Neural cell (in vitro differentiated cells): ENCODE measurements around the gene PLPPR5. TPM values are rescaled to one million over a fixed set of nuclear protein-coding genes. Genes with fewer than 3 reads are reported as not detected.

ENCODE experiments used
- H2AFZ ChIP-seq: fragments of 200-600, 300-800 bp; sonication (generic), shearing (Covaris generic); 2 replicates; pipeline ENCODE4 v1.6.0; 2014; ENCODE audit warnings: low read depth, mild to moderate bottlenecking, antibody characterized with exemption, low read length, moderate library complexity
- H3F3A ChIP-seq: fragments of 200-600 bp; shearing (Covaris generic); 2 replicates; pipeline ENCODE4 v1.6.1; 2016; ENCODE audit warnings: mild to moderate bottlenecking, moderate library complexity, mixed read lengths, antibody characterized with exemption, low read length; ENCODE audit not compliant: insufficient read depth, poor library complexity, severe bottlenecking
- H3K27ac ChIP-seq: fragments of 200-600, 300-800 bp; sonication (generic), shearing (Covaris generic); 2 replicates; pipeline ENCODE4 v1.5.1; 2014; ENCODE audit warnings: mild to moderate bottlenecking, low read length, moderate library complexity
- H3K27me3 ChIP-seq: fragments of 300-800, 200-600 bp; sonication (generic), shearing (Covaris generic); 2 replicates; pipeline ENCODE4 v1.6.0; 2014; ENCODE audit warnings: mild to moderate bottlenecking, low read depth, low read length, moderate library complexity; ENCODE audit not compliant: insufficient read depth
- H3K36me3 ChIP-seq: fragments of 300-800, 200-600 bp; sonication (generic), shearing (Covaris generic); 2 replicates; pipeline ENCODE4 v1.5.1; 2014; ENCODE audit warnings: mild to moderate bottlenecking, antibody characterized with exemption, low read length, moderate library complexity; ENCODE audit not compliant: insufficient read depth
- H3K4me2 ChIP-seq: fragments of 300-800, 200-600 bp; sonication (generic), shearing (Covaris generic); 2 replicates; pipeline ENCODE4 v1.6.0; 2014; ENCODE audit warnings: mild to moderate bottlenecking, low read length
- H3K4me3 ChIP-seq: fragments of 300-800, 200-600 bp; sonication (generic), shearing (Covaris generic); 2 replicates; pipeline ENCODE4 v1.5.1; 2014; ENCODE audit warnings: mild to moderate bottlenecking, low read length, moderate library complexity
- H3K79me2 ChIP-seq: fragments of 200-600 bp; shearing (Covaris generic); replicated peaks from 2 replicates; pipeline ENCODE4 v1.6.0; 2014; ENCODE audit warnings: mild to moderate bottlenecking, low read length, moderate library complexity; ENCODE audit not compliant: insufficient read depth
- H3K9ac ChIP-seq: fragments of 300-800, 200-600 bp; sonication (generic), shearing (Covaris generic); 2 replicates; pipeline ENCODE4 v1.6.1; 2016; ENCODE audit warnings: mild to moderate bottlenecking, low read length, mixed read lengths
- H3K9me2 ChIP-seq: fragments of 200-600 bp; shearing (Covaris generic); 2 replicates; pipeline ENCODE4 v1.6.1; 2016; ENCODE audit warnings: mild to moderate bottlenecking, low read length, mixed read lengths; ENCODE audit not compliant: insufficient read depth
- H3K9me3 ChIP-seq: fragments of 200-600, 300-800 bp; sonication (generic), shearing (Covaris generic); 2 replicates; pipeline ENCODE4 v1.6.1; 2016; ENCODE audit warnings: mild to moderate bottlenecking, mixed run types, low read length, moderate library complexity, mixed read lengths
- H4K20me1 ChIP-seq: fragments of 200-600 bp; shearing (Covaris generic); 2 replicates; pipeline ENCODE4 v1.6.1; 2016; ENCODE audit warnings: mild to moderate bottlenecking, mixed run types; ENCODE audit not compliant: insufficient read depth
- CTCF ChIP-seq: fragments of 450-650 bp; IDR thresholded peaks from 2 replicates; pipeline ENCODE4 v1.5.1; 2014; ENCODE audit warnings: antibody characterized with exemption, mild to moderate bottlenecking, moderate library complexity; ENCODE audit not compliant: poor library complexity, severe bottlenecking
- EP300 ChIP-seq: fragments of 450-650 bp; conservative IDR thresholded peaks from 2 replicates; pipeline ENCODE4 v1.6.1; 2014; ENCODE audit warnings: antibody characterized with exemption, mild to moderate bottlenecking, moderate library complexity; ENCODE audit not compliant: poor library complexity, severe bottlenecking
- EZH2 ChIP-seq: fragments of 200-600, 300-800 bp; shearing (Covaris generic), sonication (generic); IDR thresholded peaks from 2 replicates; pipeline ENCODE4 v1.6.1; 2014; ENCODE audit warnings: antibody characterized with exemption, low read length, borderline replicate concordance, mild to moderate bottlenecking; ENCODE audit not compliant: insufficient read depth, poor library complexity, severe bottlenecking
- MXI1 ChIP-seq: fragments of 450-650 bp; conservative IDR thresholded peaks from 2 replicates; pipeline ENCODE4 v1.6.1; 2014; ENCODE audit warnings: antibody characterized with exemption, mild to moderate bottlenecking; ENCODE audit not compliant: poor library complexity, severe bottlenecking
- POLR2AphosphoS5 ChIP-seq: IDR thresholded peaks from 2 replicates; pipeline ENCODE4 v1.6.1; 2012
- RAD21 ChIP-seq: fragments of 450-650 bp; conservative IDR thresholded peaks from 2 replicates; pipeline ENCODE4 v1.6.1; 2014; ENCODE audit warnings: antibody characterized with exemption, mild to moderate bottlenecking, moderate library complexity
- REST ChIP-seq: IDR thresholded peaks from 2 replicates; pipeline ENCODE4 v1.6.1; 2012; ENCODE audit warnings: borderline replicate concordance
- SMC3 ChIP-seq: fragments of 450-650 bp; conservative IDR thresholded peaks from 2 replicates; pipeline ENCODE4 v1.6.1; 2014; ENCODE audit warnings: antibody characterized with exemption, mild to moderate bottlenecking, moderate library complexity; ENCODE audit not compliant: poor library complexity
- TAF1 ChIP-seq: IDR thresholded peaks from 2 replicates; pipeline ENCODE4 v1.6.1; 2012; ENCODE audit warnings: low read depth
- polyA plus RNA-seq: library from polyadenylated mRNA; depleted of rRNA; stranded (reverse); fragments of >200 nt; gene quantifications from 2 replicates; pipeline ENCODE4 v1.2.3, GENCODE V29; 2014

PLPPR5 gene
- polyA plus RNA-seq, 1 donor from 2014 or later: 21.9 TPM

GRCh38 chr1:99017655-99018054, 13.0 kb upstream of the PLPPR5 start:
- H3K79me2 ChIP-seq: no peaks in the 10 kb centered on the region
- H3F3A ChIP-seq: no peaks in the 10 kb centered on the region
- H3K4me3 ChIP-seq: no peak overlapping the region
- no peak overlapping the region for H3K4me2 ChIP-seq
- no peaks in the 10 kb centered on the region for H3K36me3 ChIP-seq
- H3K9me2 ChIP-seq: no peaks in the 10 kb centered on the region
- no peaks in the 10 kb centered on the region for H3K27me3 ChIP-seq
- TF ChIP-seq RAD21 (no peak), TAF1 (no peak), SMC3 (no peak), EZH2 (no peak)
- no peak overlapping the region for H3K9ac ChIP-seq
- no peak overlapping the region for H3K27ac ChIP-seq
- no peak overlapping the region for H2AFZ ChIP-seq
- no peaks in the 10 kb centered on the region for H4K20me1 ChIP-seq
- H3K9me3 ChIP-seq: no peaks in the 10 kb centered on the region

- Histone ChIP-seq H3K27me3 (no peaks in the 10 kb centered on the region), H3K9ac (no peak overlapping the region), H2AFZ (no peak overlapping the region), H3K4me3 (no peak overlapping the region), H4K20me1 (no peaks in the 10 kb centered on the region), H3F3A (no peaks in the 10 kb centered on the region), H3K9me3 (no peaks in the 10 kb centered on the region), H3K79me2 (no peaks in the 10 kb centered on the region), H3K36me3 (no peaks in the 10 kb centered on the region), H3K27ac (no peak overlapping the region), H3K4me2 (no peak overlapping the region), H3K9me2 (no peaks in the 10 kb centered on the region)
- no peak for TF ChIP-seq RAD21
- TF ChIP-seq SMC3: no peak
- no peak for TF ChIP-seq MXI1
Observed at GRCh38 chr1:99010679-99011078, 6.0 kb upstream of the PLPPR5 start.

GRCh38 chr1:99007366-99007765, 2.7 kb upstream of the PLPPR5 start:
- no peak overlapping the region for H3K27ac ChIP-seq
- no peak for TF ChIP-seq EP300
- no peak for TF ChIP-seq POLR2AphosphoS5
- no peak for TF ChIP-seq CTCF
- no peak for TF ChIP-seq RAD21
- TF ChIP-seq SMC3: no peak
- TF ChIP-seq EZH2: no peak
- TF ChIP-seq REST: no peak
- TF ChIP-seq TAF1: no peak
- TF ChIP-seq MXI1: no peak

More at GRCh38 chr1:99007366-99007765, 2.7 kb upstream of the PLPPR5 start:
- Histone ChIP-seq H2AFZ (no peak overlapping the region), H3K9ac (no peak overlapping the region), H3K27me3 (peaks cover 17% of the 10 kb centered on the region), H3K4me2 (no peak overlapping the region), H3K9me2 (no peaks in the 10 kb centered on the region), H3F3A (no peaks in the 10 kb centered on the region), H3K9me3 (no peaks in the 10 kb centered on the region), H3K4me3 (no peak overlapping the region), H3K79me2 (no peaks in the 10 kb centered on the region), H4K20me1 (no peaks in the 10 kb centered on the region), H3K36me3 (no peaks in the 10 kb centered on the region)
